Stimulated activated CD8-positive, alpha-beta memory T cell treated with anti-CD3 and anti-CD28 coated beads, Interleukin-12 subunit alpha, Interleukin-12 subunit beta, amount 100 ng/mL, for 4 hours (primary cell): Measurements from ENCODE around the gene PDLIM5.
"Not testable (repeated sequence)": the region's sequence is repeated elsewhere in the genome, so short reads cannot be mapped to it uniquely, and the experiment has no call there.

Source experiments
- DNase-seq: peaks from one replicate; pipeline ENCODE4 v3.0.0-alpha.2; 2020; ENCODE audit warnings: low read depth

PDLIM5 gene

GRCh38 chr4:94530073-94530472 lies 78.3 kb downstream of the PDLIM5 start:
- DNase-seq = no peak

DNA sequence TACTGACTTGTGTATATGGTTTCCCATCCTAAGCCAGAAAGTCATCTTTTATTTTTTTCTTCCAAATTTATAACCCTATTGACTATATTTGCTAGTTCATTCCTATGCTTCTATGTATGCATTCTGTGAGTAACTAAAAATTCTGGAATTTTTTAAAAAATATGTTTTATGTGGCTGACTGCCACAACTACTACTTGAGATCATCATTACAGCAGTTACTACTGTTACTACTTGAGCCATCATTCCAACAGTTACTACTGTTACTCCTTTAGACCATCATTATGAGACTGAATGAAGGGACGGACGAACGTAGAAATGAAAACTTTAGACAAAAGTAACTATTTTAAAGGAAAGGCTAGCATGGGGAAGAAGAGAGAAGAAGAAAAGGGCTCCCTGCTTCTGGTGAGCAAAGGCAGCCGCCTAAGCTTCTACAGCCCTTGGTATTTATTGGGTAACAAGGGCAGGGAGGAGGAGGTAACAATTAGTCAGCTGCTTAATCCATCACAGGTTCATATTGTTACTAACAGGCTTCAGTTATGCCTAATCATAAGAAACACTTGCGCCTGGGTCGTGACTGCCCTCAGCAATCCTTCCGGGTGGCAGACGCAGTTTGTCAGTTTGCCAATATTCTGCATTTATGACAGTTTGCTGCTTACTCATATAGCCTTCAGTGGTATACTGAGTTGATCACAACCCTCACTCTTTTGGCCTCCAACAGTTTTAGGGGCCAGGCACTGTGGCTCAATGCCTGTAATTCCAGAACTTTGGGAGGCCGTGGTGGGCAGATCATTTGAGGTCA lies 80.4 kb downstream of the PDLIM5 start:
- no peak for DNase-seq

GRCh38 chr4:94533405-94534223 lies 81.9 kb downstream of the PDLIM5 start:
- no peak for DNase-seq

DNA sequence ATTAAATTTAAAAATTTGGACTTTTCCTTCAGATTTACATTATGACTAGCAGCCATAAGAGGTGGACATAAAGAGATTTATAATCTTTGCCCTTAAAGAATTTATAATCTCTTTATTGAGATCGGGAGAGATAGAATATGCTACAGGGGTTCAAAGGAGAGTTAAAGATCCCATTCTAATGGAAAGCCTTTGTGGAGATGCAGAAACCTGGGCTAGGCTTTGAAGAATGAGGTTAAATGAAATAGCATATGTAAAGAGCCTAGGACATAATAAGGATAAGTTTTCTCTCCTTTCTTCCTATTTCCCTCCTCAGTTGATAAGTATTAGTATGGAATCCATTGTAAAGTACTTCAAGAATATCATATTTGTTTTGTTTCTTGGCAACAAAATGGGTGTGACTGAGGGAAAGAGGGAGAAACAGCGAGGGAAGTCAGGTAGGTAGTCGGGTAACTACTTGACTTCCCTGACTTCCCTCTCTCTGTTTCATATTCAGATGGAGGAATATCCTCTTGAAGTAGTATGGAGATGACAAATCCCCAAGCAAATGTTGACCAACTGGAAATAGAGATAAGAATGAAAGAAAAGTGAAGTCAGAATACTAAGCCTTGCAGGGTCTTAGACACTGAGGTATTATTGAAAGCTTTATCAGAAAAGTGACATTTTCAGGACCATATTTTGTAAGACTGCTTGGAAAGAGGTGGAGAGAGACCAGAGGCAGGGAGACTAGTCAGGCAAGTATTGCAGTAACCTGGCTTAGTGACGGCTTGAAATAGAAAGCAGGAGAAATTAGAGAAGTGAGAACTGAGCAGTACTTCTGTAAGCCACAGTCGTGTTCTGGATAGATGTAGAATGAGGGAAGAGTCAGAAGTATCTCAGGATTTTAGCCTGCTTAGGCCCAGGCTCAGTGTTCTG lies 82.9 kb downstream of the PDLIM5 start:
- no peak for DNase-seq

- DNase-seq = no peak
Observed at GRCh38 chr4:94536049-94536448, 84.3 kb downstream of the PDLIM5 start.

GRCh38 chr4:94536649-94537469 lies 85.1 kb downstream of the PDLIM5 start:
- no peak for DNase-seq

DNA sequence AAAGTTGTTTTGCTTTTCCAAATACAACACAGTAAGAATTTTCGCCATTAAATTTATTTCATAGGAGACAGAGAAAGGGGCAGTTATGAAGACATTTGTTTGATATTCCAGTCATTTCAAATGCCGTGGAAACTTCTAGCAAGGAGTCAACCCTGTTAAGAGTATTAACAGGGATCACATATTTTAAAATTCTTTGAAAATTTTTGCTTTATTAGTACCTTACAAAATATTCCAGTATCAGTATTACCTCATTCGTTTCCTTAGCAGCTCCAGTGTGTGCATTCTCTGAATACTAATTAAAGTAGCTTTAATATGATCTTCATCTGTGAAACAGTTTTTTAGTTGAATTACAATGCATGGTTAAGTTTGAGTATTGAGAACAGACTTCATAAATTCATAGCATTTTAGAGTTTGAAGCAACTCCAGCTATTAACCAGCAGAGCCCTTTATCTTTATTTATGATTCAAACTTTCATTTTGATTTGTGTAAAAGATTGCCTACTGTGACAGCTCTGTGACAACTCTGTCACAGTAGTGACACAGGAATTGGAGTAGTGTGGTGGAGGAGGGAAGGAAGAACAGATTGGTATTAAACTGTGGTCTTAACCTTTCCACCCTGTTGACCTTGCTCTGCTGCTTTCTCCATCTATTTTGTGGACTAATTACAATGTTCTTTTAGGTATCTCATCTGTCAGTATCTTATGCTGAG lies 86.3 kb downstream of the PDLIM5 start:
- no peak for DNase-seq

- DNase-seq = no peak
Observed at GRCh38 chr4:94540476-94540875, 88.7 kb downstream of the PDLIM5 start.

- no peak for DNase-seq
Observed at GRCh38 chr4:94544811-94545210, 93.1 kb downstream of the PDLIM5 start.

- DNase-seq = no peak
Observed at GRCh38 chr4:94545296-94545695, 93.6 kb downstream of the PDLIM5 start.

GRCh38 chr4:94546949-94547348 lies 95.2 kb downstream of the PDLIM5 start:
- no peak for DNase-seq

GRCh38 chr4:94548571-94548970 lies 96.8 kb downstream of the PDLIM5 start:
- DNase-seq = no peak

DNA sequence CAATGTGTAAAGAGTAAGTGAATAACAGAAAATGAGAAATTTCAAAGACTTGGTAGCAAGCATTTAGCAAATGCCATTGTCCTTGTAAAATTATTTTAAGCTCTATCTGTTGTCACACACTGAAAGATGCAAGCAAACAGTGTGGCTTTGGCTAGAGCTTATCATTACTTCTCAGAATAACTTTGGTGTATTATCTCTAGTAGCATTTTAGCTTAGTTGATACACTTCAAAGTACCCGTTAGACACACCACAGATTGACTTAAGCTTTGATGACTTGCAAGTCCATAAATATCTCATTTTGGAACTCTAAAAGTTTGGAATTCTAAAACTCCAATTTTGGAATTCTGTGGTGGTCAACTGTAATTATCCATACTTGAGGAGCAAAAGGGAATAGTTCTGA lies 98.6 kb downstream of the PDLIM5 start:
- DNase-seq = no peak

DNA sequence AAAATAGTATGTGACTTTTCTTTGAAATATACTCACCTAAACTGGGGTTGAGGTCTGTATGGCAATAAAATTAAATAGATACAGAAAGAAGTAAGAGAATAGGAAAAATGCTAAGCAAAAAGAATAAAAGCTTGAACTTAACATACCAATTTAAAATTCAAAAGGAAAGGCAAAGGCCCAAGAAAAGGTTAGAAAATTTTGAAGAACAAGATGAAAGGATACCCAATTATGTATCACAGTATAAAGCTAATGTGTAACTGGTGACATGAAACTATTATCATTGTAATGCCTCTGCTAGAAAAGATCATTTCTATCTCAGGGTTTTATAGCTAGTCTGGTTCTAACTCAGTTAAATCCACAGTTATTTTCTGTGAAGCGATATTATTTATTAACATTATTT lies 99.1 kb downstream of the PDLIM5 start:
- no peak for DNase-seq

DNA sequence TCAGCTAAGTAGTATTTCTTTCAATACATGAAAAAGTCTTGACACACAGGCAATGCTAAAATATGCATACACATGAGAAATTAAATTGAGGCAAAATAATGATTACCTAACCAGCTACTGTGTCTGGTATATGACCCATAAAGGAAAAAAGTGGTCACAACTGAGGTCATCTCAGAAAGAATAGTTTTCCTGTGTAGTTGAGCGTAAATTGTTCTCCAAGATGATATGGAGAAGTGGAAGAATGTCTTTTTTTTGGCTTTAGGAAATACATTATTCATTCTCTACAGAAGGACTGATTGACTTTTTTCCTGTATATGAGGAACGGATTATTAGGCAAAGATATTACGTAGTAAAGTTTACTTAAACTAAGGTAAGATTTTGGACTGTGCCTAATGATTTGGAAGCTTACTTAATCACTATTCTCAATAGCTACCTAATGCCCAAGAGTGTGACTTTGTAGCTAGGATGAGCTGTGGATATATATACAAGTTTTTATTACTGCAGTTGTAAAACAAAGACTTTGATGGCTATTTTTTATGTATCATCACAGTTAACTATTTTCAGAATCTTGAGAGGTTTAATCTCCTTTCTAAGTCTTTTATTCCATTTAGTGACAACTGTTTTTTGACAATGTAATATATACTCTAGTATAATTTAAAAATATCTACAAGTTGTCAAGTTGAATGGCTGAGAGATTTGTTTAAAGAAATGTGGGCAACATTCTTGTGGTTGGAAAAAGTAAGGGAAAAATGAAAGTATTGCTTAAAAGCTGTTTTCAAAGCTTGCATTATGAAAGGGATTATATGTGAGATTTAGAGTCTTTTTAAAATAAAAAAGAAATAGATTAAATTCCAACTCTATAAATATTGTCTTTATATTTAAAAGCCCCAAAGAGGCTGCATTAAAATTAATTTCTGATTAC lies 100.2 kb downstream of the PDLIM5 start:
- no peak for DNase-seq

DNA sequence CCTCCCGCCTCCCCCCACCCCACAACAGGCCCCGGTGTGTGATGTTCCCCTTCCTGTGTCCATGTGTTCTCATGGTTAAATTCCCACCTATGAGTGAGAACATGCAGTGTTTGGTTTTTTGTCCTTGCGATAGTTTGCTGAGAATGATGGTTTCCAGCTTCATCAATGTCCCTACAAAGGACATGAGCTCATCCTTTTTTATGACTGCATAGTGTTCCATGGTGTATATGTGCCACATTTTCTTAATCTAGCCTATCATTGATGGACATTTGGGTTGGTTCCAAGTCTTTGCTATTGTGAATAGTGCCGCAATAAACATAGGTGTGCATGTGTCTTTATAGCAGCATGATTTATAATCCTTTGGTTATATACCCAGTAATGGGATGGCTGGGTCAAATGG lies 104.3 kb downstream of the PDLIM5 start:
- DNase-seq = not testable (repeated sequence)

- DNase-seq = not testable (repeated sequence)
Observed at GRCh38 chr4:94557632-94558031, 105.9 kb downstream of the PDLIM5 start.

DNA sequence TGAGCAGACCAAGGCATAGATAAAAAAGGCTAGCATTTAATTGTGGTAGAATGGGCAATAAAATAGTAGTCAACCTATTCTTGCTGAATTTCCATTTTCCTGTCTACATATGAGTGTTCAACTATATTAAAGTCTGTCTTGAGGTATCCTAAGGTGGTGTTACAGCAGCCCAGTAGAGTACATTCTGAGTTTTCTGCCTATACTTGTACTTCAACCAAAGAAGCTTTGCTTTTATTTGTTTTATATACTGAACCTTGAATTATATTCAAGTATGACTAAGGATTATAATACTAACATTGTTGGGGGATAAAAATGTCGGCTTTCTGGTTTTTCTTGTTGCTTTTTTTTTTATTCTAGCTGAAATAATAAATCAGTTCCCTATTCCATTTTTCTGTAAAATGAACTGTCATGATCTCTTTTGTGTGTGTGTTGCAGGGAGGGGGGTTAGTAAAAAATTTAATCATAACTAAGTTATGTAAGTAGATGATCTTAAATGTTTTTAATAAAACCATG lies 106.7 kb downstream of the PDLIM5 start:
- DNase-seq = no peak

- no peak for DNase-seq
Observed at GRCh38 chr4:94559351-94559806, 107.6 kb downstream of the PDLIM5 start.
